Right hindlimb (tissue), 1 donor: ENCODE results near the gene ZSCAN18.
A peak's percentile ranks its signal among the peaks of the same experiment; 100 is the strongest.

Source experiments
- DNase-seq: peaks from one replicate; pipeline ENCODE4 v3.0.0-alpha.2; 2018

Gene ZSCAN18

GRCh38 chr19:58086825-58087710 is 11.0 kb downstream of the ZSCAN18 start:
- DNase-seq = no peak

GRCh38 chr19:58085348-58085875 is 12.6 kb downstream of the ZSCAN18 start:
- no peak for DNase-seq

GRCh38 chr19:58084596-58085347 is 13.3 kb downstream of the ZSCAN18 start:
- no peak for DNase-seq

GRCh38 chr19:58083021-58083420 is 15.0 kb downstream of the ZSCAN18 start:
- no peak for DNase-seq

GRCh38 chr19:58079792-58080191 is 18.2 kb downstream of the ZSCAN18 start:
- DNase-seq = no peak

GRCh38 chr19:58067240-58067912 is 30.7 kb downstream of the ZSCAN18 start:
- DNase-seq = no peak

- DNase-seq = no peak
Observed at GRCh38 chr19:58063712-58064111, 34.3 kb downstream of the ZSCAN18 start.

- no peak for DNase-seq
Observed at GRCh38 chr19:58060231-58060630, 37.8 kb downstream of the ZSCAN18 start.

- DNase-seq = no peak
Observed at GRCh38 chr19:58059671-58060078, 38.4 kb downstream of the ZSCAN18 start.

GRCh38 chr19:58059003-58059670 is 38.9 kb downstream of the ZSCAN18 start, which contains the start of gene ZNF135:
Gene ZNF135 (plus strand): TSS chr19:58059282. CDS start chr19:58060003, 721 bp downstream.
- peak; percentile 96 for DNase-seq

GRCh38 chr19:58058467-58058866 is 39.6 kb downstream of the ZSCAN18 start:
- no peak for DNase-seq

GRCh38 chr19:58056861-58057260 is 41.2 kb downstream of the ZSCAN18 start:
- no peak for DNase-seq

- DNase-seq = no peak
Observed at GRCh38 chr19:58056261-58056660, 41.8 kb downstream of the ZSCAN18 start.

GRCh38 chr19:58054901-58055874 is 42.8 kb downstream of the ZSCAN18 start:
- DNase-seq = peak; percentile 76

- DNase-seq = no peak
Observed at GRCh38 chr19:58053480-58054156, 44.4 kb downstream of the ZSCAN18 start.

- no peak for DNase-seq
Observed at GRCh38 chr19:58052256-58052655, 45.8 kb downstream of the ZSCAN18 start.

- no peak for DNase-seq
Observed at GRCh38 chr19:58047672-58048071, 50.4 kb downstream of the ZSCAN18 start.

GRCh38 chr19:58046856-58047255 is 51.2 kb downstream of the ZSCAN18 start:
- no peak for DNase-seq

GRCh38 chr19:58045411-58046050 is 52.5 kb downstream of the ZSCAN18 start:
- DNase-seq = no peak

GRCh38 chr19:58044886-58045285 is 53.1 kb downstream of the ZSCAN18 start:
- no peak for DNase-seq
